Esophagus muscularis mucosa (tissue), 4 donors: Measurements from ENCODE around the gene TNFAIP8L1. TPM values are rescaled to one million over a fixed set of nuclear protein-coding genes. Genes with fewer than 3 reads are reported as not detected.
"Not testable (repeated sequence)": the region's sequence is repeated elsewhere in the genome, so short reads cannot be mapped to it uniquely, and the experiment has no call there.

Experiments used
- DNase-seq: peaks from one replicate; pipeline ENCODE4 v3.0.0-alpha.2; 2017; ENCODE audit errors: extremely low spot score
- H3K27ac ChIP-seq, 4 donors: fragments of 200-600 bp; sonication (generic); replicated peaks in 1 of 4; 1 replicate in 3 of 4; 2 replicates in 1 of 4; pipeline ENCODE4 v1.5.1; 2016 to 2019; ENCODE audit warnings: mild to moderate bottlenecking in 1 of 4
- H3K27me3 ChIP-seq, 4 donors: fragments of 200-600 bp; sonication (generic); one replicate each; pipeline versions ENCODE4 v1.5.1 to v1.6.0; 2016 to 2019
- H3K36me3 ChIP-seq, 4 donors: fragments of 200-600 bp; sonication (generic); one replicate each; pipeline ENCODE4 v1.5.1; 2016 to 2019
- H3K4me1 ChIP-seq, 4 donors: fragments of 200-600 bp; sonication (generic); one replicate each; pipeline ENCODE4 v1.5.1; 2016 to 2019
- H3K4me3 ChIP-seq, 4 donors: fragments of 200-600 bp; sonication (generic); 1 replicate in 2 of 4; 2 replicates in 2 of 4; pipeline ENCODE4 v1.5.1; 2016 to 2019; ENCODE audit warnings: mild to moderate bottlenecking in 4 of 4, moderate library complexity in 1 of 4
- H3K9me3 ChIP-seq, 4 donors: fragments of 200-600 bp; sonication (generic); 1 replicate in 3 of 4; 2 replicates in 1 of 4; pipeline ENCODE4 v1.5.1; 2016 to 2019
- CTCF ChIP-seq, 3 experiments: fragments of 200-600 bp in 2 of 3; fragments of 450-650 bp in 1 of 3; sonication (generic) in 2 of 3; IDR thresholded peaks; one replicate each; pipeline ENCODE4 v1.5.1; 2017 to 2019; ENCODE audit warnings: antibody characterized with exemption in 3 of 3, mild to moderate bottlenecking in 2 of 3, moderate library complexity in 1 of 3
- EP300 ChIP-seq: sonication (generic); formaldehyde crosslinking; IDR thresholded peaks from one replicate; pipeline ENCODE4 v1.6.1; 2017; ENCODE audit warnings: antibody characterized with exemption
- POLR2A ChIP-seq: fragments of 450-650 bp; IDR thresholded peaks from one replicate; pipeline ENCODE4 v1.6.1; 2017; ENCODE audit warnings: antibody characterized with exemption, moderate library complexity, mild to moderate bottlenecking, low read depth
- POLR2AphosphoS5 ChIP-seq, 2 donors: sonication (generic); formaldehyde crosslinking; IDR thresholded peaks; one replicate each; pipeline ENCODE4 v1.6.1; 2017; ENCODE audit warnings: antibody characterized with exemption in 2 of 2
- WGBS: methylation state at CpG from one replicate; pipeline ENCODE4 v1.1.5; 2018; 5-methylcytosine and 5-hydroxymethylcytosine counted together
- intact Hi-C: fragments of 100-400 bp; cut with DNase I; formaldehyde crosslinking; loops from one replicate; pipeline ENCODE4 v1.15.1; 2023
- total RNA-seq, 4 donors: library from RNA; depleted of rRNA; stranded (reverse); fragments of >200 nt; gene quantifications; one replicate each; pipeline versions ENCODE4 v1.1.0 to v1.2.1, GENCODE V29; 2016

Gene TNFAIP8L1
- total RNA-seq, 4 donors from 2014 or later = 5.5 to 16.5 (median 13.2) TPM

- intact Hi-C loops = no loop called here
- no peak for TF ChIP-seq CTCF (IDR thresholded peaks at IDR 0.05)
- no peak for TF ChIP-seq EP300
- TF ChIP-seq POLR2A = no peak
- no peak for TF ChIP-seq POLR2AphosphoS5 (IDR thresholded peaks at IDR 0.05)
- 59% methylated on average over 5 of the region's 5 CpGs for WGBS
- Histone ChIP-seq H3K9me3 (no peaks in the 10 kb centered on the region), H3K27ac (no peak overlapping the region), H3K4me3 (no peak overlapping the region), H3K4me1 (peaks cover 0 to 4% (median 4%) of the 10 kb centered on the region in 4 donors), H3K27me3 (peaks cover 0 to 79% (median 10%) of the 10 kb centered on the region in 4 donors), H3K36me3 (no peaks in the 10 kb centered on the region)
- no peak for DNase-seq
Measured at GRCh38 chr19:4592445-4592844, 46.9 kb upstream of the TNFAIP8L1 start.

- intact Hi-C loops = no loop called here
- H3K36me3 ChIP-seq = no peaks in the 10 kb centered on the region
- 64% methylated on average over 6 of the region's 6 CpGs for WGBS
- no peak overlapping the region for H3K4me3 ChIP-seq
- TF ChIP-seq POLR2A (no peak), POLR2AphosphoS5 (IDR thresholded peaks at IDR 0.05) (no peak), CTCF (IDR thresholded peaks at IDR 0.05) (no peak), EP300 (no peak)
- no peaks in the 10 kb centered on the region for H3K9me3 ChIP-seq
- peaks cover 0 to 14% (median 13%) of the 10 kb centered on the region in 4 donors for H3K4me1 ChIP-seq
- H3K27ac ChIP-seq = no peak overlapping the region
- DNase-seq = no peak
- peaks cover 0 to 89% (median 16%) of the 10 kb centered on the region in 4 donors for H3K27me3 ChIP-seq
Measured at GRCh38 chr19:4593409-4593851, 45.9 kb upstream of the TNFAIP8L1 start.

GRCh38 chr19:4594201-4594600 is 45.1 kb upstream of the TNFAIP8L1 start:
- H3K27ac ChIP-seq = no peak overlapping the region
- intact Hi-C loops = no loop called here
- peaks cover 0 to 18% (median 17%) of the 10 kb centered on the region in 4 donors for H3K4me1 ChIP-seq
- H3K9me3 ChIP-seq = no peaks in the 10 kb centered on the region
- H3K4me3 ChIP-seq = no peak overlapping the region
- WGBS = 76% methylated on average over 9 of the region's 9 CpGs
- H3K36me3 ChIP-seq = no peaks in the 10 kb centered on the region
- no peak for DNase-seq
- peaks cover 0 to 89% (median 24%) of the 10 kb centered on the region in 4 donors for H3K27me3 ChIP-seq
- TF ChIP-seq POLR2A (no peak), EP300 (no peak), POLR2AphosphoS5 (IDR thresholded peaks at IDR 0.05) (no peak), CTCF (IDR thresholded peaks at IDR 0.05) (no peak)

GRCh38 chr19:4595158-4595557 is 44.2 kb upstream of the TNFAIP8L1 start:
- WGBS = 95% methylated on average over 9 of the region's 9 CpGs
- H3K4me3 ChIP-seq, H3K9me3 ChIP-seq, intact Hi-C loops, H3K27ac ChIP-seq, DNase-seq, H3K36me3 ChIP-seq: not testable (repeated sequence)
- Histone ChIP-seq H3K27me3 (peaks cover 0 to 93% (median 32%) of the 10 kb centered on the region in 4 donors), H3K4me1 (peaks cover 0 to 18% (median 17%) of the 10 kb centered on the region in 4 donors)

GRCh38 chr19:4596033-4596904 is 43.0 kb upstream of the TNFAIP8L1 start:
- intact Hi-C loops = no loop called here
- 54% methylated on average over 16 of the region's 21 CpGs for WGBS
- Histone ChIP-seq H3K4me3 (no peak overlapping the region), H3K4me1 (peaks cover 0 to 18% (median 17%) of the 10 kb centered on the region in 4 donors), H3K36me3 (no peaks in the 10 kb centered on the region), H3K9me3 (no peaks in the 10 kb centered on the region), H3K27ac (no peak overlapping the region), H3K27me3 (peaks cover 0 to 93% (median 35%) of the 10 kb centered on the region in 4 donors)
- TF ChIP-seq EP300 = no peak
- no peak for TF ChIP-seq POLR2AphosphoS5 (IDR thresholded peaks at IDR 0.05)
- TF ChIP-seq CTCF (IDR thresholded peaks at IDR 0.05) = no peak
- DNase-seq = no peak
